GM11168 (cell line): ENCODE data around the gene ARL16.

Experiments used
- in situ Hi-C: fragments of 300-500 bp; cut with MboI; formaldehyde crosslinking; loops from one replicate; pipeline ENCODE4 v1.12.0; 2022; ENCODE audit warnings: low sequenced_read_pairs; ENCODE audit not compliant: unreplicated experiment

ARL16 gene

GRCh38 chr17:81713004-81713555 lies 29.5 kb upstream of the ARL16 start:
- in situ Hi-C loops = no loop called here

- in situ Hi-C loops = no loop called here
Observed at GRCh38 chr17:81712468-81713003, 28.9 kb upstream of the ARL16 start.

- in situ Hi-C loops = no loop called here
Observed at GRCh38 chr17:81711814-81712467, 28.3 kb upstream of the ARL16 start, which contains the start of gene SLC25A10. SLC25A10 (plus strand) TSS chr17:81712284; CDS start chr17:81712427, 143 bp downstream.

GRCh38 chr17:81710514-81711308 lies 27.1 kb upstream of the ARL16 start:
- in situ Hi-C loops = no loop called here

- in situ Hi-C loops = no loop called here
Observed at GRCh38 chr17:81708739-81709185, 25.2 kb upstream of the ARL16 start.

GRCh38 chr17:81707725-81708646 lies 24.4 kb upstream of the ARL16 start:
- in situ Hi-C loops = no loop called here

- in situ Hi-C loops = no loop called here
Observed at GRCh38 chr17:81706757-81707624, 23.4 kb upstream of the ARL16 start.

- in situ Hi-C loops = no loop called here
Observed at GRCh38 chr17:81706232-81706611, 22.6 kb upstream of the ARL16 start.

- in situ Hi-C loops = no loop called here
Observed at GRCh38 chr17:81705518-81706231, 22.1 kb upstream of the ARL16 start.

- in situ Hi-C loops = no loop called here
Observed at GRCh38 chr17:81703747-81704654, 20.4 kb upstream of the ARL16 start.

- in situ Hi-C loops = no loop called here
Observed at GRCh38 chr17:81702934-81703746, 19.5 kb upstream of the ARL16 start, which contains the start of gene MRPL12. MRPL12 (plus strand) TSS chr17:81703367; CDS start chr17:81703502, 135 bp downstream.

- in situ Hi-C loops = no loop called here
Observed at GRCh38 chr17:81701288-81702071, 17.9 kb upstream of the ARL16 start.

GRCh38 chr17:81700353-81701287 lies 17.0 kb upstream of the ARL16 start:
- in situ Hi-C loops = no loop called here

GRCh38 chr17:81697261-81698044 lies 13.9 kb upstream of the ARL16 start:
- in situ Hi-C loops = no loop called here
